Nephron progenitor cell (in vitro differentiated cells): ENCODE data around the gene TAF11L6.
A peak's percentile ranks its signal among the peaks of the same experiment; 100 is the strongest.
"Not testable (repeated sequence)": the region's sequence is repeated elsewhere in the genome, so short reads cannot be mapped to it uniquely, and the experiment has no call there.

Experiments used
- DNase-seq: peaks from one replicate; pipeline ENCODE4 v3.0.0; 2021
- H3K27ac Mint-ChIP-seq: 2 replicates; pipeline ENCODE4 v1.8.0; 2021; ENCODE audit warnings: mild to moderate bottlenecking, moderate library complexity, mixed read lengths
- H3K27me3 Mint-ChIP-seq: 2 replicates; pipeline ENCODE4 v1.8.0; 2021; ENCODE audit warnings: mild to moderate bottlenecking, low read depth, mixed read lengths; ENCODE audit not compliant: poor library complexity
- H3K36me3 Mint-ChIP-seq: 2 replicates; pipeline ENCODE4 v1.8.0; 2021; ENCODE audit warnings: low read depth, mixed read lengths
- H3K4me1 Mint-ChIP-seq: 2 replicates; pipeline ENCODE4 v1.8.0; 2021; ENCODE audit warnings: mixed read lengths
- H3K4me3 Mint-ChIP-seq: 2 replicates; pipeline ENCODE4 v1.8.0; 2021; ENCODE audit warnings: mild to moderate bottlenecking, moderate library complexity, mixed read lengths
- H3K9me3 Mint-ChIP-seq: 2 replicates; pipeline ENCODE4 v1.8.0; 2021; ENCODE audit warnings: mild to moderate bottlenecking, moderate library complexity, mixed read lengths
- TF ChIP-seq, protein P1 (sequence below): fragments of 200-600 bp; sonication (generic); IDR thresholded peaks from 2 replicates; pipeline ENCODE4 v1.5.0; 2021; ENCODE audit warnings: antibody characterized with exemption

TAF11L6 gene

DNA sequence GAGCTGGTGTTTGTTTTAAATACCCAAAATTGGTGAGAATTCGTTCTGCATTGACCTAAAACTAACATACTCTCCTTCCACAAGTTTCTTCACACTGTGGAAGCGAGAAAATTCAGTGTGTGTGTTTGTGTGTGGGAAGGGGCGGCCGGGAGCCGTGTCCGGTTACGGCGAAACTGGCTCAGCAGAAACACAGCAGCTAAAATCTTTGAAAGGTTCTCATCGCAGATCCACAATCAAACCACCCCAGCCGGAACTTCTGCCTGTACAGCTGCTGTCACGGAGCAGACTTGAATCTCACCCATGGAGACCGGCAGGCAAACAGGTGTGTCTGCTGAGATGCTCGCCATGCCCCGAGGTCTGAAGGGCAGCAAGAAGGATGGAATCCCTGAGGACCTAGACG lies at the start of gene TAF11L6:
Gene TAF11L6 (plus strand): TSS at position 301 of the 400 bp plus-strand sequence.
- not testable (repeated sequence) for H3K36me3 Mint-ChIP-seq, H3K27me3 Mint-ChIP-seq, DNase-seq, H3K4me3 Mint-ChIP-seq, H3K27ac Mint-ChIP-seq, H3K4me1 Mint-ChIP-seq, H3K9me3 Mint-ChIP-seq

DNA sequence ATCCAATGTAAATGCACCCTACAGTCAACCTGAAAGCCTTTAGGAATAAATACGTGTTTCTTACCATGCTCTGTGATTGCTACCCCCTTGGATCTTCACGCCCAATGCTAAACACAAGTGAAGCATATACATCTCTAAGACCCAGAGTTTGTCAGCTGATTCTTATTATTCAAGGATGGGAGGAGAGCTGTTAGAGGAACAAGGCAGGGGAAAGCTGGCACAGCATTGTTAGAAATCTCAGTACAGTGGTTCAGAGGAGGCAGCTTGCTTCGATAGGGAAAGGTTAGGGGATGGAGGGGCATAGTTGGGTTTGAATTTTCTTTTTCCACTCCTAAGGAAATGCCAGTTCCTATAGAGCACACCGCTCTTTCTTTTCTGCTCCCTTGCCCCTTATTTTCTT lies 47.1 kb upstream of the TAF11L6 start:
- Mint-ChIP-seq H3K27ac (peak overlapping the region; percentile 69), H3K9me3 (no peaks in the 10 kb centered on the region), H3K27me3 (peaks cover 8% of the 10 kb centered on the region), H3K4me1 (peaks cover 11% of the 10 kb centered on the region), H3K4me3 (no peak overlapping the region), H3K36me3 (no peaks in the 10 kb centered on the region)
- DNase-seq, result no peak
- TF ChIP-seq, protein P1, sequence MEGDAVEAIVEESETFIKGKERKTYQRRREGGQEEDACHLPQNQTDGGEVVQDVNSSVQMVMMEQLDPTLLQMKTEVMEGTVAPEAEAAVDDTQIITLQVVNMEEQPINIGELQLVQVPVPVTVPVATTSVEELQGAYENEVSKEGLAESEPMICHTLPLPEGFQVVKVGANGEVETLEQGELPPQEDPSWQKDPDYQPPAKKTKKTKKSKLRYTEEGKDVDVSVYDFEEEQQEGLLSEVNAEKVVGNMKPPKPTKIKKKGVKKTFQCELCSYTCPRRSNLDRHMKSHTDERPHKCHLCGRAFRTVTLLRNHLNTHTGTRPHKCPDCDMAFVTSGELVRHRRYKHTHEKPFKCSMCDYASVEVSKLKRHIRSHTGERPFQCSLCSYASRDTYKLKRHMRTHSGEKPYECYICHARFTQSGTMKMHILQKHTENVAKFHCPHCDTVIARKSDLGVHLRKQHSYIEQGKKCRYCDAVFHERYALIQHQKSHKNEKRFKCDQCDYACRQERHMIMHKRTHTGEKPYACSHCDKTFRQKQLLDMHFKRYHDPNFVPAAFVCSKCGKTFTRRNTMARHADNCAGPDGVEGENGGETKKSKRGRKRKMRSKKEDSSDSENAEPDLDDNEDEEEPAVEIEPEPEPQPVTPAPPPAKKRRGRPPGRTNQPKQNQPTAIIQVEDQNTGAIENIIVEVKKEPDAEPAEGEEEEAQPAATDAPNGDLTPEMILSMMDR, result no peak

DNA sequence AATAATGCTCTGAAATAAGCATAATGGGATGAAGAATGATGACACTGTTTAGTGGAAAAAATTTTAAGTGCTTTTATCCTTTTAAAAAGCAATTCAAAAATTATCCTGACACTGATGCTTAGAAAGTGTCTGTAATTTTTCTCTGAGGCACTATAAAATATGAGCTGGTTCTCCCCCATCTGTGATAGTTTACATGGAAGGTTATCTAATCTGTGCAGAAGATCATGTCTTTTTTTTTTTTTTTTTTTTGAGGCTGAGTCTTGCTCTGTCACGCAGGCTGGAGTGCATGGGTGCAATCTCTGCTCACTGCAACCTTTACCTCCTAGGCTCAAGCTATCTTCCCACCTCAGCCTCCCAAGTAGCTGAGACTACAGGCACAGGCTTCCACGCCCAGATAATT lies 45.7 kb upstream of the TAF11L6 start:
- Mint-ChIP-seq H3K4me1 (peaks cover 6% of the 10 kb centered on the region), H3K27ac (no peak overlapping the region), H3K36me3 (no peaks in the 10 kb centered on the region), H3K9me3 (no peaks in the 10 kb centered on the region), H3K4me3 (no peak overlapping the region), H3K27me3 (peaks cover 4% of the 10 kb centered on the region)
- TF ChIP-seq, protein P1, result no peak
- no peak for DNase-seq

DNA sequence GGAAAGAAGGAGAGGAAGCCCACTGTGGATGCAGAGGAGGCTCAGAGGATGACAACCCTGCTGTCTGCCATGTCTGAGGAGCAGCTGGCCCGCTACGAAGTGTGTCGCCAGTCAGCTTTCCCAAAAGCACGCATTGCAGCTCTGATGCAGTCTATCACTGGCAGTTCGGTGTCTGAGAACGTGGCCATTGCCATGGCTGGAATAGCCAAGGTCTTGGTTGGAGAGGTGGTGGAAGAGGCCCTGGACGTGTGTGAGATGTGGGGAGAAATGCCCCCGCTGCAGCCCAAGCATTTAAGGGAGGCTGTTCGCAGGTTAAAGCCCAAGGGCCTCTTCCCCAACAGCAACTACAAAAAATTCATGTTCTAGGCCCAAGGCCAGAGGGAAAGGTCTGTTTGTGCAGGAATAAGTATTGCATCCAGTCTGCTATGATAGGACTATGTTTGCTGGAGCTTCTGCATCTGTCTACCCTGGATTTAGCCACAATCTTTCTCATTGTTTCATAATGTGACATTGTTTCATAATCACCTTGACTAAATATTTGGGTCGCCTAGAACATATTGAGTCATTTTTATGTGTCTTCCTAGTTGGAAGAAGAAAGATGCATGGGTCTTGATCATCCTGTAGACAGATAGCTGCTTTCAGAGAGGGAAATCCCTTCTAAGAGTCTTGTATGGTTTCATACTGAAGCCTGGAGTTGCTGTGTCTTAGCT lies 41.9 kb upstream of the TAF11L6 start:
- H3K9me3 Mint-ChIP-seq, H3K27me3 Mint-ChIP-seq, H3K4me3 Mint-ChIP-seq, H3K4me1 Mint-ChIP-seq, H3K27ac Mint-ChIP-seq, DNase-seq, H3K36me3 Mint-ChIP-seq: not testable (repeated sequence)

DNA sequence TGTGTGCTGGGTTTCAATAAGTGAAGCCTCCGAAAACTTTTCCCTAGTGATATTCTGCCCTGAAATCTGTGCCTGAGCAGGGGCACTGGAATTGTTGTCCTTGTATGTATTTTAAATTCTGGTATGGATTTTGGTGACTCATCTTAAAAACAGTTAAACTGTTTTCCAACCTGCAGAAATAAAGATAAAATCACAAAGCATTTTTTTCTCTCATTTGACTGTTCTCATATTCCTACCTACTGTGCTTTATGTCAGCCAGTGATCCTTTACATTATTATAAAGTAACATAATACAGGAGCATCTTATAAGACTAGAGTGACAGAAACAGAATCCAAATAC lies 41.3 kb upstream of the TAF11L6 start:
- no peaks in the 10 kb centered on the region for H3K36me3 Mint-ChIP-seq
- no peak overlapping the region for H3K4me3 Mint-ChIP-seq
- no peaks in the 10 kb centered on the region for H3K4me1 Mint-ChIP-seq
- TF ChIP-seq, protein P1, result no peak
- H3K27me3 Mint-ChIP-seq, result peaks cover 4% of the 10 kb centered on the region
- H3K27ac Mint-ChIP-seq, result no peak overlapping the region
- no peak for DNase-seq
- no peaks in the 10 kb centered on the region for H3K9me3 Mint-ChIP-seq

DNA sequence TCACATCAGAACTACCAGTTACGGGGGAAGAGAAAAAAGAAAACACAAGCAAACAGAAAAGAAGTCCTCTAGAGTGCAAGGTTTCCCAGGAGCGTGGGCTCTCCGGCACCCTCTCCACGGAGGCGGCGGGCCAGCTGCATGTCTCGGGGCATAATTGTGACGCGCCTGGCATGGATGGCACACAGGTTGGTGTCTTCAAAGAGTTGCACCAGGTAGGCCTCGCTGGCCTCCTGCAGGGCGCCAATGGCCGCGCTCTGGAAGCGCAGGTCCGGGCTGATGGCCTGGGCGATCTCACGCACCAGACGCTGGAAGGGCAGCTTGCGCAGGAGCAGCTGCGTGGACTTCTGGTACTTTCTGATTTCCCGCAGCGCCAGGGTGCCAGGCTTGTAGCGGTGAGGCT lies 37.2 kb upstream of the TAF11L6 start:
- not testable (repeated sequence) for H3K9me3 Mint-ChIP-seq, H3K27ac Mint-ChIP-seq, H3K36me3 Mint-ChIP-seq, DNase-seq, H3K4me3 Mint-ChIP-seq, H3K27me3 Mint-ChIP-seq, H3K4me1 Mint-ChIP-seq

DNA sequence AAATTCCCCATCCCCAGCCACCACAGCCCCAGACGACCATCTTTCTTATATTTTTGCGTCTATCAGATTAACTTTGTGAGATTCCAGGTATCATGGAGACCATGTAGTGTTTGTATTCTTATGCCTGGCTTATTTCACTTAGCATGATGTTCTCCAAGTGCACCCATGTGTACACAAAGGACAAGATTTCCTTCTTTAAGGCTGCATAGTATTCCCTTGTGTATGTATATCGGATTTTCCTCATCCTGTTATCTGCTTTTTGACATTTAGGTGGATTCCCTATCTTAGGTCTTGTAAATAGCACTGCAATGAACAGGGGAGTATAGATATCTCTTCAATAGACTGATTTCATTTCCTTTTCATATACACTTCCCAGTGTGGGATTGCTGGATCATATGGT lies 35.7 kb upstream of the TAF11L6 start:
- Mint-ChIP-seq H3K9me3 (peaks cover 4% of the 10 kb centered on the region), H3K36me3 (no peaks in the 10 kb centered on the region), H3K4me1 (no peaks in the 10 kb centered on the region), H3K4me3 (no peak overlapping the region), H3K27me3 (peaks cover 6% of the 10 kb centered on the region), H3K27ac (no peak overlapping the region)
- no peak for DNase-seq
- TF ChIP-seq, protein P1, result no peak
